Lung microvascular endothelial cell (primary cell): ENCODE results near the gene B4GALNT1. TPM values are rescaled to one million over a fixed set of nuclear protein-coding genes. Genes with fewer than 3 reads are reported as not detected.
A peak's percentile ranks its signal among the peaks of the same experiment; 100 is the strongest.
"Not testable (repeated sequence)": the region's sequence is repeated elsewhere in the genome, so short reads cannot be mapped to it uniquely, and the experiment has no call there.

Experiments
- DNase-seq, 2 donors: peaks; one replicate each; pipeline versions ENCODE4 v3.0.0 to v3.0.0-alpha.2; 2010; ENCODE audit warnings: low read depth in 2 of 2
- total RNA-seq: library from RNA; depleted of rRNA; stranded (reverse); fragments of >200 nt; gene quantifications from 2 replicates; pipeline ENCODE4 v1.2.1, GENCODE V29; 2014

B4GALNT1 gene
- total RNA-seq, 1 donor from 2014 or later = not detected

GRCh38 chr12:57609781-57610553 is 23.0 kb downstream of the B4GALNT1 start:
- DNase-seq = no peak

- DNase-seq = no peak
Measured at GRCh38 chr12:57609101-57609780, 23.8 kb downstream of the B4GALNT1 start.

GRCh38 chr12:57607958-57608663 is 24.9 kb downstream of the B4GALNT1 start:
- DNase-seq = no peak

GRCh38 chr12:57606821-57607220 is 26.2 kb downstream of the B4GALNT1 start:
- no peak for DNase-seq

DNA sequence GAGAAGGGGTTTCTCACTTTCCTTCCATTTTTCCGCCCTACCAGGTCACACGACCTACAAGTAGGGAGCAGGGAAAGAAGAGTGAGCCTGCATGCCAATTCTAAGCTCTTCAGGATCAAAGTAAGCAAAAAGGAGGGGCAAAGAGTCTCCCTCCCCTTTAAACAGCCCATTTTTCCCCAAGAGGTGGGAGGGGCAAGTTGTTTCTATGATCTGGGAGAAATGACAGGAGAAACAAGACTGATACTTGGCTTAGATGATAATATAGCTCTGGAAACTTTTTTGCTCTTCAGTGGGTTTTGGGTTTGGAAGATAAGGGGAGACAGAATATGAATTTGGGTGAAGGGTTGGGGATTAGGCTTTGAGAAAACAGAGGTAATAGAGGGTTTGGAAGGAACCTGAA is 26.6 kb downstream of the B4GALNT1 start:
- DNase-seq = no peak

DNA sequence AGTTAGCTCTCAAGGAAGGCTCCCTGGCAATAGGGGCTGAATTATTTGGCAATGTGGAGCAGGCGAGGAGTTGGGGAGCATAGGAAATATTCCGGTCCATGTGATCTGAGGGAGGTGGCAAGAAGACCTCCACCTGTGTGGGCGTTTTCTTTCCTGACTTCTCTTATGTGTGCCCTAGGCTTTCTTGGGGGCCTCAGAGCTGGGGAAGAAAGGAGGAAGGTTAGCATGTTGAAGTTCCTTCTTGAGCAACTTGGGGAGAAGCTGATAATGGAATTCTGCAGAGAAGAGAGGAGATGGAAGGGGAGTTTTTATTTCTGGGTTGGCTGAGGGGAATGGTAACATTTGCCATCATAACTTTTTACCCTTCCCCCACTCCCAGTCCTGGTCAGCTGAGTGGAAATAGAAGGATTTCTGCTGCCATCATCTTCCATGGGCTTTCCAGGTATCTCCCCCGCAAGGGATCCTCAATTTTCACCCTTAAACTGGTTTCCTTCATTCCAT is 27.1 kb downstream of the B4GALNT1 start:
- DNase-seq = no peak

DNA sequence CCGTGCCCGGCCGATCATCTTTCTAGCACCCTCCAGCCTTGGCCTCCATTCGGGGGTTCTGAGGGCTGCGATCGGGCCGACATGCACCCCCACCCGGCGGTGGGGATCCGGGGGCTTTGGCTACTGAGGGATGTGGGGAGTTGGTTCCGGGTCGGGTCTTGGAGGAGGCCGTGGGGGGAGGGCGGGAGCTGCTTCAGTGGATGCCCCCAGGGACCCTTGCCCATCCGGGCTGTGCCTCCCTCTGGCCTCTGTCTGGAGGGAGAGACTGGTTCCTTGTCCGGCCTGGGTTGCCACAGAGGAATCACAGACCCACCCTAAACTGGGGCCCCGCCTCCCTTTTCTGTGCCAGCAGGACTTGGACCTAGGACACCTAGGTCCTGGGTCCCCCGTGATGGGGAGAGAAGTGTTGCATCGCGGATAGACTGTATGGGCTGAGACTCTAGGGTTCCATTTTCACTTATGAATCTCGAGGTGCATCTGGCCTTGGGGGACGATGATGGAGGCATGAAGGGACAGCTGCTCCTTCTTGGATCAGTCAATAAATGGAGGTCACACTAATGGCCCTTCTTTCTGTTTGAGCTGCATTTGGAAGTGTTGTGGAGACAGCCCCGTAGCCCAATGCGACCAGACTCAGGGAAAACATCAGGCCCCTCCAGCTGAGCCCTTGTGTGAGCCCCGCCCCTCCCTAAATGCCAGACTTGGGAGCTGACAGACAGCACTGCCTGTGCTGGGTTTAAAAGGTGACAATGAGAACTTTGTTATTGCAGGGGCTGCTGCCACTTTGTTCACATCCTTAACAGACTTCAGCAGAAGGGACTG is 27.8 kb downstream of the B4GALNT1 start:
- DNase-seq = no peak

DNA sequence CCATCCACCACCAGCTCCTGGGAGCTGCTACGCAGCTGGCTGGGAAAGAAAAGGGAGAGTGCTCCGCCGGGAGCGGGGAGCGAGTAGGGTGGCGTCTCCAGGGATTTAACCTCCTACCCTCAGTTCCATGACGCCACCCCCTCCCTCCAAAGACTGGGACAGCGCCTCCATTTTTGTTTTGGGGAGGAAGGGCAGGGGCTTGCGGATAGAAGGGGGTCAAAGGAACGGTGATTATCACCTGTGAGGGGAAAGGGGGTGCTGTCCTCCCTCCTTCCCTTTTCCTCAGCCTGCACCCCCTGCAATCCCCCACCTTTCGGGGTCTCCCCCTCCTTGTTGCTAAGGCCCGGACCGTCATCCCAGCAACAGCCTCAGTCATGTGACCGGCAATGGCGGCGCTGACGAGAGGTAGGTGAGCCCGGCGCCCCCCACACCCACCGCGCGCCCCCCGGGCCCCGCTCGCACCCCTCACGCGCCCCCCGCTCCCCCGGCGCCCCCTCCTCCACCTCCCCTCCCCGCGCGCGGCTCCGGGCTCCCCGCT is 28.5 kb downstream of the B4GALNT1 start, which contains the start of gene DTX3:
Gene DTX3 (plus strand): TSS at position 371 of the 538 bp plus-strand sequence. CDS start 1,694 bp downstream, outside the sequence.
- DNase-seq = peak in 1 of 2 donors; percentile 43

DNA sequence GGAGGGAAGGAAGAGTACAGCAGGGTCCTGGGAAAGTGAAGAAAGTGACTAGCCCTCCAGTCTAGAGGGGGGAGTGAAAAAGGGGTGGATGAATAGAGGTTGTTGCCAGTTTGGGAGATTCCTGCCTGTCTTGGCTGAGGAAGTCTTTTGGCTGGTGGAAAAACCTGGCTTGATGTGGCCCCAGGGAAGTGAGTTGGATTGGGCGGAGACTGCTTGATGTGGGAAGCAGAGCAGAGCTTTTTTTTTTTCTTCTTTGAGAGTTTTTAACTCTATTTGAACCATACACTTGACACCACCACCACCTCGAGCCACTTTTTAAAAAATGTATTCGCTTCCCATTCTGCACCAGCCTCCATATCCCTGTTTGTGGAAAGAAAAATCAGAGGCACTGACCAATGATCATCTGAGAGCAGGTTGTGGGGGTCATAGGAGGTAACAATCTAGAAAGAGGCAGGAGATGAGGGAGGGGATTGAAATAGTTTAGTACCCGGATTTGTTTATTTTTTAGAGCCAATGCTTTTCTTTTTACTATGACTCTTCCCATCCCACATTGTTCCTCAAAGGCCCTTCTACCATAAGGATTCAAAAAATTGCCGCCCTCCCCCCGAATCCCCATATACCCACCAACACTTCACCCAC is 29.1 kb downstream of the B4GALNT1 start:
- no peak for DNase-seq

GRCh38 chr12:57603324-57603723 is 29.7 kb downstream of the B4GALNT1 start:
- DNase-seq = no peak

- no peak for DNase-seq
Measured at GRCh38 chr12:57602544-57602943, 30.5 kb downstream of the B4GALNT1 start.

GRCh38 chr12:57600395-57600794 is 32.6 kb downstream of the B4GALNT1 start:
- DNase-seq = no peak

DNA sequence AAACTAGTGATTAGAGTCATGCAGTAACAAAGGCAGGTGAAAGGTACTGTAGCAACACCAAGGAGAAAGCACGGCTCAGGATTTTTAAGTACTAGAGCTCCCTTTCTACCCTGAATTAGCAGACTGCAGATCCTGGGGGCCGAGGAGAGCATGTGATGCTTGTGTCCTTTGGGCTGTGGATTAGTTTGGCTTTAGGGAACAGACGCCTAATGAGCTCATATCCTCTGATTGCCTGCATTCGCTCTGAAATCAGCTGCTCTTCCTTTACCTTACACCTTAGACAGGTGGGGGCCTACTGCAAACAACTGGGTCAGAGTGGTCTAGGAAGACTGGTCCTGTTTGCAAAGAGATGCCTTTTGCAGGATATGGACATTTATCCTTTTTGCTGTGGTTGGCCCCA is 39.8 kb downstream of the B4GALNT1 start:
- DNase-seq = no peak

DNA sequence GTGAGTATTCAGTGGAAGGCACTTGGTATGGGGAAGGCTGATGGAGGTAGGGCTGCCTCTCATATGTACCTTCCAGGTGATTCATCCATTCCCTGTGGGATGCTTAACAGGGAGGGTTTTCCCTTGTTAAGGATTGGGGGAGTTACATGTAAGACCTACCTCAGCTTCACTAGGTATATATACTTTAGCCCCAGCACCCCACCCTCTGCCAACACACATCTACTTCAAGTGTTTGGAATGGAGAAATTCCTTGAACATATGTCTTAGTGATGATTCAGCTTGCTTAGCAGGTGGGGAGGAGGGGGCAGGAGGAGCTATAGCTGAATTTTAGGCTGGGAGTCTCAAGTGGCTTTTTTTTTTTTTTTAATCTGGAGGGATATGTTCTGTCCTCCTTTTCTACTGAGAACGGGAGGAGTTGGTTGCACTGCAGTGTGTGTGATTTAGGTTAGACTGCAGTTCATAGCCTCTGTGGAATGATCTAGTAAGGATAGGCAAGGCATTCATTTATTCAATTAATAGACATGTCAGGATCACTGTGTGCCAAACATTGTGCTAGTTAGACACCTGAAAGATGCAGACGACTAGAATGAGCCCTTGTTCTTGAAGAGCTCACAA is 40.3 kb downstream of the B4GALNT1 start:
- DNase-seq = no peak

- DNase-seq = no peak
Measured at GRCh38 chr12:57591782-57592325, 41.1 kb downstream of the B4GALNT1 start.

DNA sequence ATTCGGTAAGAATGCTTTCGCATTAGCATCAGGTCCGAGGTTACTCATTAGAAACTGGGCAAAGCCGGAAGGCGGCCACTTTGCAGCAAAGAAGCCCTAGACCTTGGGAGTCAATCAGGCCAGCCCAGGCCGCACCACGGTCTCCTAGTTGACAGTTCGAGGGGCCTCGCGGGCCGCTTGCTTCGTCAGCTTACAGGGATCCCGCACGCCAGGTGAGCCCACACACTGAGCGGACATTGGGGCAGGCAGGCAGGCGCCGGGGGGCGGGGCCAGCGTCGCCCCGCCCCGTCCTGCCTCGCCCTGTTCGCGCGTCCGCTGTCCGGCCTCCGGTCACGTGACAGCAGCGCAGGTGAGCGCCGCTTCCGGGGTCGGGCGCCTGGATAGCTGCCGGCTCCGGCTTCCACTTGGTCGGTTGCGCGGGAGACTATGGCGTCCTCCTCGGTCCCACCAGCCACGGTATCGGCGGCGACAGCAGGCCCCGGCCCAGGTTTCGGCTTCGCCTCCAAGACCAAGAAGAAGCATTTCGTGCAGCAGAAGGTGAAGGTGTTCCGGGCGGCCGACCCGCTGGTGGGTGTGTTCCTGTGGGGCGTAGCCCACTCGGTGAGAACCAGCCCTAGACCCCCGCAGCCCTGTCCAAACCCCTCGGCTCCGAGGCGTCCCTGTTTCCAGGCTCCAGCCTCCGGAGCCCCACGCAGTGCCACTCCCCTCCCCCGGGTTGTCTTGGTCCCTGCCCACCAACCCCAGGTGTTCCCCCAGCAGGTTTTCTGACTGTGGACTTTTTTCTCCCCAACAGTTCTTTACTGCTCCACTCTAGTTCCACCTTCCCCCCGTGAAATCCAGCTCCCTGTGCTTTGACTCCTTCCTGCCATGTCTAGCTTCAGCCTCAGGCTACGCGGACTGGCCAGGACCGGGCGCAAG is 41.9 kb downstream of the B4GALNT1 start, which contains the start of gene PIP4K2C:
Gene PIP4K2C (plus strand): TSS at position 329 of the 918 bp plus-strand sequence. CDS start 98 bp downstream, at position 427.
- DNase-seq = peak; percentile 17 to 52

GRCh38 chr12:57590479-57590863 is 42.5 kb downstream of the B4GALNT1 start:
- DNase-seq = no peak

- not testable (repeated sequence) for DNase-seq
Measured at GRCh38 chr12:57588951-57589610, 43.9 kb downstream of the B4GALNT1 start.
